Measurements from ENCODE around the gene APOB. TPM values are rescaled to one million over a fixed set of nuclear protein-coding genes. Genes with fewer than 3 reads are reported as not detected.

Gene APOB
- total and polyA plus RNA-seq, 2 of the 13 experiments (the other 11 are each of a cell fraction or from before 2014, with no cell fraction given): 1,569 to 2,515 TPM

DNA sequence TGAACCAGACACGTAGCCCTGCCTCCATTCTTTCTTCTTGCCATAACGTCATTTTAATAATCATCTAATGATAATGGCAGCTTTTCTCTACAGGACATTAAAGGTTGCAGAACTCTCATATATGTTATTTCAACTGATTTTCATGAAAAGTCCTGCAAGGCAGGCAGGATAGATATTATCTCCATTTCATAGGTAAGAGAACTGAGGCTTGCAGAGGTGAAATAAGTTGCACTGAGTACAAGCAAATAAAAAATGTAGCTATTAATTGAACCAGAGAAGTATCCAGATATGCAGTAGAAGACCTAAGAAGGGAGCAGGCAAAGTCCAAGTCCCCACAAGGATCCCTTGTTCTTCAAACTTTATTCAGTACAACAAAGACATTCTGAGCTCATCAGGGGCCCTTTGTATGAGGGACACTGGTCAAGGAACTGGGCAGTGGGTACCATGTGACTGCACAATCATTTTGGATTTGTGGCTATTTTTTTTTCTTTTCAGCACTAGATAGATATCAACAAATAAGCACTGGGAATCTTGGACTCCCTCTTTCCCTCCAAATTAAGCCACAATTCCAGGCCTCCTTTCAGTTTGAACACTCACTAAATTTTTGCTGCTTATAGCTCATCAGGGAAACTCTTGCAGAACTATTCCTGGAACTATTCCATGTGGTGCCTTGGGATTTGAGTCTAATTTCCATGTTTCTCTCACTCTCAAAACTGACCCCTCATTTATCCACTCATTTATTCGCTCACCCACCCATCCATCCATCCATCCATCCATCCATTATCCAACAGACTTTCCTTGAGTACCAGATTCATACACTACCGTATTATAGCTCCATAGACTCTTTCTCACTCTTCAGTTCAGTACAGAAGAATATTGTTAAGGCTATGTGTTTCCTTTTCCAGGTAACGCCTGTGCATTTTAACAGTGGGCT, 44.6 kb downstream of the APOB start (continued):
- TF ChIP-seq, protein P1, sequence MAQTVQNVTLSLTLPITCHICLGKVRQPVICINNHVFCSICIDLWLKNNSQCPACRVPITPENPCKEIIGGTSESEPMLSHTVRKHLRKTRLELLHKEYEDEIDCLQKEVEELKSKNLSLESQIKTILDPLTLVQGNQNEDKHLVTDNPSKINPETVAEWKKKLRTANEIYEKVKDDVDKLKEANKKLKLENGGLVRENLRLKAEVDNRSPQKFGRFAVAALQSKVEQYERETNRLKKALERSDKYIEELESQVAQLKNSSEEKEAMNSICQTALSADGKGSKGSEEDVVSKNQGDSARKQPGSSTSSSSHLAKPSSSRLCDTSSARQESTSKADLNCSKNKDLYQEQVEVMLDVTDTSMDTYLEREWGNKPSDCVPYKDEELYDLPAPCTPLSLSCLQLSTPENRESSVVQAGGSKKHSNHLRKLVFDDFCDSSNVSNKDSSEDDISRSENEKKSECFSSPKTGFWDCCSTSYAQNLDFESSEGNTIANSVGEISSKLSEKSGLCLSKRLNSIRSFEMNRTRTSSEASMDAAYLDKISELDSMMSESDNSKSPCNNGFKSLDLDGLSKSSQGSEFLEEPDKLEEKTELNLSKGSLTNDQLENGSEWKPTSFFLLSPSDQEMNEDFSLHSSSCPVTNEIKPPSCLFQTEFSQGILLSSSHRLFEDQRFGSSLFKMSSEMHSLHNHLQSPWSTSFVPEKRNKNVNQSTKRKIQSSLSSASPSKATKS (CRISPR knock-in tag; IDR thresholded peaks at IDR 0.05): 0 out of 2 replicates have a peak, but pooled peaks have one; percentile 15
- no peak for TF ChIP-seq FOXK2 (IDR thresholded peaks at IDR 0.05)
- peak; percentile 21; the same call in 1 of the 2 replicates for TF ChIP-seq NAIF1 (CRISPR knock-in tag; IDR thresholded peaks at IDR 0.05; ENCODE audit: borderline replicate concordance)
- TF ChIP-seq TAF15 (IDR thresholded peaks at IDR 0.05; ENCODE audit: low read depth, low read length, poor library complexity, severe bottlenecking): peak; percentile 44
- TF ChIP-seq ARNTL (CRISPR knock-in tag; IDR thresholded peaks at IDR 0.05): no peak
- peak; percentile 44 for TF ChIP-seq JARID2 (CRISPR knock-in tag; IDR thresholded peaks at IDR 0.05; ENCODE audit: insufficient replicate concordance)
- TF ChIP-seq FOXC1 (CRISPR knock-in tag; IDR thresholded peaks at IDR 0.05; ENCODE audit: borderline replicate concordance): 0 out of 2 replicates have a peak, but pooled peaks have one; percentile 9
- TF ChIP-seq, protein P2, sequence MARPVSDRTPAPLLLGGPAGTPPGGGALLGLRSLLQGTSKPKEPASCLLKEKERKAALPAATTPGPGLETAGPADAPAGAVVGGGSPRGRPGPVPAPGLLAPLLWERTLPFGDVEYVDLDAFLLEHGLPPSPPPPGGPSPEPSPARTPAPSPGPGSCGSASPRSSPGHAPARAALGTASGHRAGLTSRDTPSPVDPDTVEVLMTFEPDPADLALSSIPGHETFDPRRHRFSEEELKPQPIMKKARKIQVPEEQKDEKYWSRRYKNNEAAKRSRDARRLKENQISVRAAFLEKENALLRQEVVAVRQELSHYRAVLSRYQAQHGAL (CRISPR knock-in tag; IDR thresholded peaks at IDR 0.05; ENCODE audit: not compliant biosample characterization): no peak
- TF ChIP-seq, protein P3, sequence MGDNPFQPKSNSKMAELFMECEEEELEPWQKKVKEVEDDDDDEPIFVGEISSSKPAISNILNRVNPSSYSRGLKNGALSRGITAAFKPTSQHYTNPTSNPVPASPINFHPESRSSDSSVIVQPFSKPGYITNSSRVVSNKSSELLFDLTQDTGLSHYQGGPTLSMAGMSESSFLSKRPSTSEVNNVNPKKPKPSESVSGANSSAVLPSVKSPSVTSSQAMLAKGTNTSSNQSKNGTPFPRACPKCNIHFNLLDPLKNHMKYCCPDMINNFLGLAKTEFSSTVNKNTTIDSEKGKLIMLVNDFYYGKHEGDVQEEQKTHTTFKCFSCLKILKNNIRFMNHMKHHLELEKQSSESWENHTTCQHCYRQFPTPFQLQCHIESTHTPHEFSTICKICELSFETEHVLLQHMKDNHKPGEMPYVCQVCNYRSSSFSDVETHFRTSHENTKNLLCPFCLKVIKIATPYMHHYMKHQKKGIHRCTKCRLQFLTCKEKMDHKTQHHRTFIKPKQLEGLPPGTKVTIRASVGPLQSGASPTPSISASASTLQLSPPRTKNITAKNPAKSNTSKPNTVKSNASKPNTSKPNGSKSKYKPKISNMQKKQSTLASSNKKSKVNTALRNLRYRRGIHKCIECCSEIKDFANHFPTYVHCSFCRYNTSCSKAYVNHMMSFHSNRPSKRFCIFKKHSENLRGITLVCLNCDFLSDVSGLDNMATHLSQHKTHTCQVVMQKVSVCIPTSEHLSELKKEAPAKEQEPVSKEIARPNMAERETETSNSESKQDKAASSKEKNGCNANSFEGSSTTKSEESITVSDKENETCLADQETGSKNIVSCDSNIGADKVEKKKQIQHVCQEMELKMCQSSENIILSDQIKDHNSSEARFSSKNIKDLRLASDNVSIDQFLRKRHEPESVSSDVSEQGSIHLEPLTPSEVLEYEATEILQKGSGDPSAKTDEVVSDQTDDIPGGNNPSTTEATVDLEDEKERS (CRISPR knock-in tag; IDR thresholded peaks at IDR 0.05): peak; percentile 55; the same call in 1 of the 2 replicates
- TF ChIP-seq ZNF781 (CRISPR knock-in tag; IDR thresholded peaks at IDR 0.05; ENCODE audit: borderline replicate concordance, not compliant biosample characterization): peak; percentile 68
- 0 out of 2 replicates have a peak, but pooled peaks have one; percentile 5 for TF ChIP-seq SAP130 (CRISPR knock-in tag; IDR thresholded peaks at IDR 0.05; ENCODE audit: low read depth)
- peak; percentile 87 for TF ChIP-seq POLR2AphosphoS5 (IDR thresholded peaks at IDR 0.05; ENCODE audit: low read depth, low read length)
- peak; percentile 95 for TF ChIP-seq FIP1L1 (IDR thresholded peaks at IDR 0.05; ENCODE audit: borderline replicate concordance, insufficient read depth, low read depth, low read length)
- no peak for TF ChIP-seq LCORL (IDR thresholded peaks at IDR 0.05)
- peak; percentile 9; the same call in 1 of the 2 replicates for TF ChIP-seq LCORL (CRISPR knock-in tag; IDR thresholded peaks at IDR 0.05)
- TF ChIP-seq, protein P4, sequence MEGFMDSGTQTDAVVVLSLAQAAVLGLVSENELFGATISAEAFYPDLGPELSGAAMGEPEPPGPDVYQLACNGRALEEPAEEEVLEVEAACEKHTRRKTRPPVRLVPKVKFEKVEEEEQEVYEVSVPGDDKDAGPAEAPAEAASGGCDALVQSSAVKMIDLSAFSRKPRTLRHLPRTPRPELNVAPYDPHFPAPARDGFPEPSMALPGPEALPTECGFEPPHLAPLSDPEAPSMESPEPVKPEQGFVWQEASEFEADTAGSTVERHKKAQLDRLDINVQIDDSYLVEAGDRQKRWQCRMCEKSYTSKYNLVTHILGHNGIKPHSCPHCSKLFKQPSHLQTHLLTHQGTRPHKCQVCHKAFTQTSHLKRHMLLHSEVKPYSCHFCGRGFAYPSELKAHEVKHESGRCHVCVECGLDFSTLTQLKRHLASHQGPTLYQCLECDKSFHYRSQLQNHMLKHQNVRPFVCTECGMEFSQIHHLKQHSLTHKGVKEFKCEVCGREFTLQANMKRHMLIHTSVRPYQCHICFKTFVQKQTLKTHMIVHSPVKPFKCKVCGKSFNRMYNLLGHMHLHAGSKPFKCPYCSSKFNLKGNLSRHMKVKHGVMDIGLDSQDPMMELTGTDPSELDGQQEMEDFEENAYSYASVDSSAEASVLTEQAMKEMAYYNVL (CRISPR knock-in tag; IDR thresholded peaks at IDR 0.05; ENCODE audit: borderline replicate concordance): peak; percentile 68; the same call in 1 of the 2 replicates
- TF ChIP-seq NCOR1 (IDR thresholded peaks at IDR 0.05; ENCODE audit: borderline replicate concordance, low read length): no peak
- TF ChIP-seq ZSCAN31 (CRISPR knock-in tag; IDR thresholded peaks at IDR 0.05; ENCODE audit: low read depth): peak; percentile 50; the same call in 1 of the 2 replicates

All from HepG2 (cell line).